Vagina (tissue), 2 donors: ENCODE measurements around the gene GPC5. TPM values are rescaled to one million over a fixed set of nuclear protein-coding genes. Genes with fewer than 3 reads are reported as not detected.

ENCODE experiments used
- DNase-seq, 2 donors: peaks; one replicate each; pipeline ENCODE4 v3.0.0-alpha.2; 2017; ENCODE audit errors: extremely low spot score in 2 of 2
- H3K27ac ChIP-seq: fragments of 200-600 bp; sonication (generic); one replicate; pipeline ENCODE4 v1.5.1; 2019
- H3K27me3 ChIP-seq: fragments of 200-600 bp; sonication (generic); one replicate; pipeline ENCODE4 v1.5.1; 2019
- H3K36me3 ChIP-seq, 2 donors: fragments of 200-600 bp; sonication (generic); one replicate each; pipeline ENCODE4 v1.5.1; 2017 to 2019
- H3K4me1 ChIP-seq: fragments of 200-600 bp; sonication (generic); one replicate; pipeline ENCODE4 v1.5.1; 2019
- H3K4me3 ChIP-seq, 2 donors: fragments of 200-600 bp; sonication (generic); 1 replicate in 1 of 2; 2 replicates in 1 of 2; pipeline ENCODE4 v1.5.1; 2016 to 2019
- H3K9me3 ChIP-seq: fragments of 200-600 bp; sonication (generic); one replicate; pipeline ENCODE4 v1.5.1; 2019
- CTCF ChIP-seq, 3 experiments: fragments of 450-650 bp in 2 of 3; fragments of 200-600 bp in 1 of 3; sonication (generic) in 1 of 3; IDR thresholded peaks; one replicate each; pipeline ENCODE4 v1.5.1; 2017 to 2019; ENCODE audit warnings: antibody characterized with exemption in 3 of 3, mild to moderate bottlenecking in 2 of 3, moderate library complexity in 2 of 3
- POLR2A ChIP-seq, 2 donors: fragments of 450-650 bp; IDR thresholded peaks; one replicate each; pipeline ENCODE4 v1.6.1; 2017; ENCODE audit warnings: antibody characterized with exemption in 2 of 2, mild to moderate bottlenecking in 2 of 2, moderate library complexity in 2 of 2
- POLR2AphosphoS5 ChIP-seq, 2 donors: sonication (generic); formaldehyde crosslinking; IDR thresholded peaks; one replicate each; pipeline ENCODE4 v1.9.0; 2017; ENCODE audit warnings: antibody characterized with exemption in 2 of 2, mild to moderate bottlenecking in 2 of 2, low read depth in 1 of 2; ENCODE audit not compliant: insufficient read depth in 1 of 2
- intact Hi-C: fragments of 100-400 bp; cut with DNase I; formaldehyde crosslinking; loops from one replicate; pipeline ENCODE4 v1.15.1; 2023
- total RNA-seq: library from RNA; depleted of rRNA; stranded (reverse); fragments of >200 nt; gene quantifications from one replicate; pipeline ENCODE4 v1.2.3, GENCODE V29; 2016

GPC5 gene
- total RNA-seq, result 1.7 TPM

GRCh38 chr13:91398413-91399188, at the start of gene GPC5:
Gene GPC5, plus strand, starts transcription at chr13:91398621.
- H3K27me3 ChIP-seq, result no peaks in the 10 kb centered on the region
- DNase-seq, result no peak

DNA sequence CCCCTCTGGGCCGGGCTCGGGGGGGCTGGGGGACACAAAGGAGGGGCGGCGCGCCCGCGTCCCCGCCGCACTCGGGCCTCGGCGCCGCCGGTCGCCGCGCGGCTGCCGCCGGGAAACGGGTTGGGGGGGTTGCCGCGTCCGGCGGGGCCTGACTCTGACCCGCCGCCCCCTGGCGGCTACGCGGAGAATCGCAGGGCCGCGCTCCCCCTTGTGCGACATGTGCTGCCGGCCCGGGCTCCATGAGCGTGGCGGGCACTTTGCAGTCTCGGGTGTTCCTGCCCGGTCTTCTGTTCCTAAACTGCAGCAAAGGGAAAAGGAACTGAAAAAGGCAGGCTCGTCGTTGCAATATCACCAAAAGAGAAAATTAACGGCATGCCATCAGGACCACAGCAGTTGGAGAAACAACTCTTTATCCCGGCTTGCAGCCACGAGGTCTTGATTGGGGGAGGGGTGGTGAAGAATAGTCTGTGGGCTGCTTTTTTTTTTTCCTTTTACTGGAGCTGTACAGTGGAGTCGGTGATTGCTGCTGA, 49.5 kb upstream of the GPC5 start:
- TF ChIP-seq CTCF (IDR thresholded peaks at IDR 0.05) (peak; percentile 61 to 89 (median 79)), POLR2AphosphoS5 (IDR thresholded peaks at IDR 0.05; ENCODE audit: insufficient read depth in 1 of 2, low read depth in 1 of 2) (peak; percentile 30 to 56), POLR2A (IDR thresholded peaks at IDR 0.05) (peak in 1 of 2 donors; percentile 0)
- H3K4me3 ChIP-seq, result peak overlapping the region; percentile 81 to 91
- H3K27ac ChIP-seq, result peak overlapping the region; percentile 96
- H3K4me1 ChIP-seq, result peaks cover 27% of the 10 kb centered on the region
- H3K9me3 ChIP-seq, result no peaks in the 10 kb centered on the region
- DNase-seq, result no peak
- intact Hi-C loops, result no loop called here
- no peaks in the 10 kb centered on the region for H3K36me3 ChIP-seq
- no peaks in the 10 kb centered on the region for H3K27me3 ChIP-seq

More at GRCh38 chr13:91398413-91399188, at the start of gene GPC5:
- intact Hi-C loops, result no loop called here
- TF ChIP-seq CTCF (IDR thresholded peaks at IDR 0.05) (no peak), POLR2AphosphoS5 (IDR thresholded peaks at IDR 0.05; ENCODE audit: insufficient read depth in 1 of 2, low read depth in 1 of 2) (no peak), POLR2A (IDR thresholded peaks at IDR 0.05) (no peak)
- no peaks in the 10 kb centered on the region for H3K9me3 ChIP-seq
- H3K4me1 ChIP-seq, result peaks cover 12% of the 10 kb centered on the region
- no peaks in the 10 kb centered on the region for H3K36me3 ChIP-seq
- H3K4me3 ChIP-seq, result peak within 1 kb of the TSS; percentile 42 to 55
- H3K27ac ChIP-seq, result no peak within 1 kb of the TSS

- no peak for DNase-seq
- intact Hi-C loops, result no loop called here
- H3K36me3 ChIP-seq, result no peaks in the 10 kb centered on the region
- peaks cover 27% of the 10 kb centered on the region for H3K4me1 ChIP-seq
- H3K27ac ChIP-seq, result no peak overlapping the region
- H3K27me3 ChIP-seq, result no peaks in the 10 kb centered on the region
- TF ChIP-seq POLR2AphosphoS5 (IDR thresholded peaks at IDR 0.05; ENCODE audit: insufficient read depth in 1 of 2, low read depth in 1 of 2) (no peak), CTCF (IDR thresholded peaks at IDR 0.05) (no peak), POLR2A (IDR thresholded peaks at IDR 0.05) (no peak)
- no peaks in the 10 kb centered on the region for H3K9me3 ChIP-seq
- H3K4me3 ChIP-seq, result peak overlapping the region in 1 of 2 donors; percentile 81
Measured at GRCh38 chr13:91349992-91350911, 48.2 kb upstream of the GPC5 start.

DNA sequence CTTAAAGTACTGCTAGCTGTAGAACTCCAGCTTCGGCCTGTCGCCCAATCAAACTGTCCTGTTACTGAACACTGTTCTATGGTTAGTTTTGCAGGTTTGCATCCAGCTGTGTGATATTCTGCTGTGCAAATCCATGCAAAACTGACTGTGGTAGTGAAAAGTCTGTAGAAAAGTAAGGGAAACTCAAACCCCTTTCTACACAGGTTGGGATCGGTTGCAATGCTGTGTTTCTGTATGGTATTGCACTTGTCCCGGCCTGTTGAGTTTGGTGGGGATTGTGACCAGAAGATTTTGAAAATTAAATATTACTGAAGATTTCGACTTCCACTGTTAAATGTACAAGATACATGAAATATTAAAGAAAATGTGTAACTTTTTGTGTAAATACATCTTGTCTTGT, 47.3 kb upstream of the GPC5 start:
- Histone ChIP-seq H3K27ac (no peak overlapping the region), H3K9me3 (no peaks in the 10 kb centered on the region), H3K36me3 (no peaks in the 10 kb centered on the region), H3K4me3 (no peak overlapping the region), H3K27me3 (no peaks in the 10 kb centered on the region), H3K4me1 (peaks cover 27% of the 10 kb centered on the region)
- intact Hi-C loops, result no loop called here
- no peak for DNase-seq
- no peak for TF ChIP-seq CTCF (IDR thresholded peaks at IDR 0.05)
- TF ChIP-seq POLR2AphosphoS5 (IDR thresholded peaks at IDR 0.05; ENCODE audit: insufficient read depth in 1 of 2, low read depth in 1 of 2), result no peak
